ENCODE measurements around the gene SCFD2. TPM values are rescaled to one million over a fixed set of nuclear protein-coding genes. Genes with fewer than 3 reads are reported as not detected.

The SCFD2 gene
- polyA plus RNA-seq, 1 of the 3 experiments (the other 2 are of a cell fraction) = 14.1 TPM

- TF ChIP-seq MEF2A (IDR thresholded peaks at IDR 0.05; ENCODE audit: borderline replicate concordance, low read depth) (no peak), PBX3 (IDR thresholded peaks at IDR 0.05) (no peak), EP300 (IDR thresholded peaks at IDR 0.05; ENCODE audit: borderline replicate concordance in 1 of 2, low read depth in 1 of 2, low read length in 1 of 2) (no peak; a peak in 1 of 4 replicates), YY1 (IDR thresholded peaks at IDR 0.05; ENCODE audit: low read depth) (no peak), SIN3A (IDR thresholded peaks at IDR 0.05; ENCODE audit: borderline replicate concordance, low read depth, low read length) (no peak), REST (IDR thresholded peaks at IDR 0.05; ENCODE audit: low read depth, low read length) (no peak), ZBTB33 (IDR thresholded peaks at IDR 0.05; ENCODE audit: borderline replicate concordance, low read depth) (no peak), EZH2phosphoT487 (IDR thresholded peaks at IDR 0.05; ENCODE audit: borderline replicate concordance, low read depth) (no peak), TCF12 (IDR thresholded peaks at IDR 0.05) (no peak), RFX5 (IDR thresholded peaks at IDR 0.05; ENCODE audit: low read length) (no peak), FOXJ3 (CRISPR knock-in tag; IDR thresholded peaks at IDR 0.05) (no peak), FOSL2 (IDR thresholded peaks at IDR 0.05; ENCODE audit: borderline replicate concordance, low read depth) (no peak), POLR2AphosphoS5 (IDR thresholded peaks at IDR 0.05; ENCODE audit: low read depth, low read length) (no peak), NFIC (IDR thresholded peaks at IDR 0.05; ENCODE audit: borderline replicate concordance) (no peak)
- Histone ChIP-seq H3K9ac (no peak overlapping the region), H2AFZ (ENCODE audit: low read depth) (no peak overlapping the region), H3K9me3 (no peaks in the 10 kb centered on the region), H3K36me3 (replicated peaks in 1 of 2; ENCODE audit: control insufficient read depth in 1 of 2, insufficient read depth in 2 of 2, low read length in 1 of 2) (no peaks in the 10 kb centered on the region), H3F3A (replicated peaks; ENCODE audit: insufficient read depth) (peaks cover 4% of the 10 kb centered on the region), H4K20me1 (ENCODE audit: insufficient read depth) (no peaks in the 10 kb centered on the region), H3K4me2 (peak overlapping the region; percentile 0; the same call in 1 of the 2 replicates), H3K4me3 (ENCODE audit: low read depth in 2 of 2, low read length in 1 of 2) (no peak overlapping the region), H3K4me1 (ENCODE audit: control insufficient read depth in 1 of 2, insufficient read depth in 2 of 2, low read depth in 1 of 2, low read length in 1 of 2) (peaks cover 40 to 56% of the 10 kb centered on the region in 2 experiments), H3K9me2 (no peaks in the 10 kb centered on the region), H3K79me2 (ENCODE audit: insufficient read depth) (no peaks in the 10 kb centered on the region), H3K27me3 (ENCODE audit: insufficient read depth) (no peaks in the 10 kb centered on the region), H3K27ac (ENCODE audit: low read depth in 2 of 2, low read length in 1 of 2) (peak overlapping the region in 1 of 2 experiments; percentile 100; a peak in 2 of 4 replicates)
- WGBS (ENCODE audit: low lambda C conversion rate) = 37% methylated on average over 2 of the region's 2 CpGs
- no peak for DNase-seq
- ChIA-PET CTCF (interaction anchor here (0.7 to 2.8 kb wide), 6 partner anchors 13 to 1222 kb away, joined by 3 to 21 read pairs (median 4); no protein-coding TSS in a partner anchor), POLR2A (interaction anchor here (0.6 to 1.1 kb wide), 4 partner anchors 15 to 298 kb away, joined by 3 to 4 read pairs (median 3); no protein-coding TSS in a partner anchor)
Measured at GRCh38 chr4:53011259-53011905, 354.5 kb downstream of the SCFD2 start.
